ENCODE measurements around the gene SSBP4. TPM values are rescaled to one million over a fixed set of nuclear protein-coding genes. Genes with fewer than 3 reads are reported as not detected.

Gene SSBP4
- total RNA-seq, 1 donor from 2014 or later: 99.0 TPM

DNA sequence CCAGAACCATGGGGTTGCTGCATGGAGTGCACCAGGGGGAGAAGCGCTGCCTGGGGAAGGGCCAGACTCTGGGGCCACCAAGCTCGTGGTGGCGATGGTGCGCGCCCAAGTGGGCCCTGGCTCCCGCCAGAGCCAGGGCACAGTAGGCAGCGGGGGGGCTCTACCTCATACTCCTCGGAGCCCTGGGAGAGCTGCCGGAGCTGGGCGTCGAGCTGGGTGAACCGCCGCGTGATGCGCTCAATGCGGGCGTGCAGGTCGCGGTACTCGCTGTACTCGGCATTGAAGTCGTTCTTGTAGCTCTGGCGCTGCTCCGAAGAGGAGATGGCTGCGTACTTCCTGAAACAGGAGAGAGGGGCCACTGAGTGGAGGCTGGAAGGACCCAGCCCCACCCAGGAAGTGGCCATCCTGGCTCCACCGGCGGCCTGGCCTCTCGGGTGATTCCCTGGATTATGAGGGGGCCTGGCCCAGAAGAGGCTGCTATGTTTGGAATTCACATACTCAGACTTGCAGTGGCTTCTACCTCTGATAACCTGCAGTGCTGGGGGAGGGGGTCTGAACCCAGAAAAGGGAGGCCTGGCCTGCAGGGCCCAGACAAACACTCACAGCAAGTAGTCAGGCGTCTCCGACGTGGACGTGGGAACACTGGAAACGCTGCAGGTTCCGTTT, 27.1 kb downstream of the SSBP4 start:
- Mint-ChIP-seq H3K27ac (no peak overlapping the region), H3K27me3 (no peaks in the 10 kb centered on the region), H3K4me1 (ENCODE audit: unreplicated experiment) (peaks cover 12% of the 10 kb centered on the region), H3K9me3 (no peaks in the 10 kb centered on the region), H3K36me3 (peaks cover 5% of the 10 kb centered on the region), H3K4me3 (no peak overlapping the region)
- no peak for DNase-seq (ENCODE audit: extremely low spot score, unreplicated experiment)
- no peak for TF ChIP-seq CTCF (conservative IDR thresholded peaks at IDR 0.05)

- Mint-ChIP-seq H3K9me3 (no peaks in the 10 kb centered on the region), H3K4me1 (ENCODE audit: unreplicated experiment) (peaks cover 12% of the 10 kb centered on the region), H3K27ac (no peak overlapping the region), H3K4me3 (no peak overlapping the region), H3K36me3 (peaks cover 5% of the 10 kb centered on the region), H3K27me3 (no peaks in the 10 kb centered on the region)
- no peak for TF ChIP-seq CTCF (conservative IDR thresholded peaks at IDR 0.05)
- no peak for DNase-seq (ENCODE audit: extremely low spot score, unreplicated experiment)
Observed at GRCh38 chr19:18446811-18447359, 27.7 kb downstream of the SSBP4 start.

- H3K27ac Mint-ChIP-seq: no peak overlapping the region
- TF ChIP-seq CTCF (conservative IDR thresholded peaks at IDR 0.05): no peak
- no peak overlapping the region for H3K4me3 Mint-ChIP-seq
- DNase-seq (ENCODE audit: extremely low spot score, unreplicated experiment): no peak
- no peaks in the 10 kb centered on the region for H3K9me3 Mint-ChIP-seq
- H3K36me3 Mint-ChIP-seq: peaks cover 4% of the 10 kb centered on the region
- no peaks in the 10 kb centered on the region for H3K27me3 Mint-ChIP-seq
- peaks cover 7% of the 10 kb centered on the region for H3K4me1 Mint-ChIP-seq (ENCODE audit: unreplicated experiment)
Observed at GRCh38 chr19:18449552-18449951, 30.4 kb downstream of the SSBP4 start.

DNA sequence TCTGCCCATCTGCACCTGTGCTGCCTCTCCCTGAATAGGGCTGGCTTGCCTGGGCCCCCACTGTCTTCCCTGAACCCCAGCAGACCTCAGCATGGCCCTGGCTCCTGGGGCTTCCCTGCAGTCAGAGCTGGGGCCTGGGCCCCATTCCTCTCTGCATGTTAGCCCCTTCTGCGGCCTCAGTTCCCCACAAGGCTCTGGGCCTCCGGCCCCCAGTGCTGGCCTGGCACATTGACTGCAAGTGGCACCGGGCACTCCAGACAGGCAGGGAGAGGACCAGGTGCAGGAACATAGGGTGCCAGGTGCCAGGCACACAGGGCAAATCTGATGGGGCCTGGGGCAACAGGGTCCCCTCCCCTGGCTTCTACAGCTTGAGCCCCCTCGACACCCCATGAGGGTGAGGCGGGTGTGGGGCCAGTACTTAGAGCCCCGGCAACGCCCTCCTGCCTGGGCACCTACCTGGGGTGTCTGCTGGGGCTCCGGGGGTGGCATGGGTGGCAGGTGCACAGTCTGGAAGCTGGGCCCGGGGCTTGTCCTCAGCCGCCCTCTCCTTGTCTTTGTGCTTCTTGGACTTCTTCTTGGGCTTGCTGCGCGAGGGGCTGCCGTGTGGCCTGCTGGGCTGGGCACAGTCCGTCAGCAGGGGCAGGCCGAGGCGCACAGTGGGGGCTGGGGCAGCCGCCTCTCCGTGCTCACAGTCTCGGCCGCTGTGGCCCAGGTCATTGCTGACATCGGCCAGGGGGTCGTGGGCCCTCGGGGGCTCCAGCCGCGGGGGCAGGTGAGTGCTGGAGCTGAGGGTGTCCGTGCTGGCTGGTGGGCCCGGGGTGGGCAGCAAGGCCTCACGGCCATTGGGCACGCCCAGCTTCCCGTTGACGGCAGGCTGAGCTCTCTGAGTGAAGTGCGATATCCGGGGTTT, 31.1 kb downstream of the SSBP4 start:
- TF ChIP-seq CTCF (conservative IDR thresholded peaks at IDR 0.05): no peak
- H3K27ac Mint-ChIP-seq: no peak overlapping the region
- H3K36me3 Mint-ChIP-seq: peaks cover 4% of the 10 kb centered on the region

DNA sequence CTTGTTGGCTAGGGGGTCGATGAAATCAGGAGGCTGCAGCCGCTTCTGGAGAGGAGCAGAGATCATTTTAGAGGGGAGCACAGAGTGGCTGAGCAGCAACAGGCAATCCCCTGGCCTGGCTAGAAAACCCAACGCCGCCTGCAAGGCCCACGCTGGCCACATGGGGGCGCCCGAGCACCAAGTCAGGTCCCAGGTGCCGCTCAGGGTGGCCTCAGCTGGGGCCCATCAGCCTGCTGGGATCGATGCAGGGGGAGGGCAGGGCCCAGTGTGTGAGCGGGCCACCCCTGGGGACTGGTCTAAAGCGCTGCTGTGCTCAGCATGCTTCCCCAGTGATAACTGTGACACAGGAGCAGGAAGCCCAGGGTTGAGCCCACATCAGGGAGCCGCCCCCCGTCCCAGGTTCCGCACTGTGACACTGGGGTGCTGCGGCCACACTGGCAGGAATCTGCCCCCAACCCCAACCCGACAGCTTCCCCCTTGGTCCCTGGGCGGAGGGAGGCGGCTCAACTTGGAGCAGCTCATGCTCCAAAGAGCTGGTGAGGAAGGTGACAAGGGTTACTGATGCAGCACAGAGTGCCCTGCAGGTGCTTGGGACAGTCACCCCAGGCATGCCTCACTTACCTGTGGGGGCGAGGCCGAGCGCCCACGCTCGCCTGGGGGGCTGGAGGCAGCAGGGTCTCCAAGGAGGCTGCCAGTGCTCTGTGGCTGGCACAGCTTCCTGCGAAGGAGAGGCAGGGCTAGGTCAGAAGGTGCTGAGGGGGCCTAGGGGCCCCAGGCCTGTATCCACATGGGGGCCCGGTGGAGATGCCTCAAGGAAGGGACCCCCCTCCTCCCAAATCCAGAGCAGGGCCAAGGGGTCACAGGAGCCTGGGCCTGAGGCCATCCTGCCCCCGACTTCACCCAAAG, 32.0 kb downstream of the SSBP4 start:
- TF ChIP-seq CTCF (conservative IDR thresholded peaks at IDR 0.05): peak; percentile 98
- H3K9me3 Mint-ChIP-seq: no peaks in the 10 kb centered on the region
- peaks cover 4% of the 10 kb centered on the region for H3K36me3 Mint-ChIP-seq
- no peak overlapping the region for H3K4me3 Mint-ChIP-seq
- no peaks in the 10 kb centered on the region for H3K27me3 Mint-ChIP-seq
- H3K4me1 Mint-ChIP-seq (ENCODE audit: unreplicated experiment): peaks cover 7% of the 10 kb centered on the region
- H3K27ac Mint-ChIP-seq: no peak overlapping the region
- DNase-seq (ENCODE audit: extremely low spot score, unreplicated experiment): peak; percentile 94

More for the DNA sequence above, 31.1 kb downstream of the SSBP4 start:
- no peak for DNase-seq (ENCODE audit: extremely low spot score, unreplicated experiment)
- peaks cover 7% of the 10 kb centered on the region for H3K4me1 Mint-ChIP-seq (ENCODE audit: unreplicated experiment)
- H3K27me3 Mint-ChIP-seq: no peaks in the 10 kb centered on the region
- H3K9me3 Mint-ChIP-seq: no peaks in the 10 kb centered on the region
- no peak overlapping the region for H3K4me3 Mint-ChIP-seq

Measured in type B pancreatic cell (in vitro differentiated cells).